WTC11 (cell line): ENCODE data around the gene ARHGAP10. TPM values are rescaled to one million over a fixed set of nuclear protein-coding genes. Genes with fewer than 3 reads are reported as not detected.

ENCODE experiments used
- ATAC-seq: fragments of 200-7000 bp; cut with Tn5 transposase; 2 replicates; pipeline ENCODE4 v1.10.0; 2021; ENCODE audit warnings: mild to moderate bottlenecking, moderate library complexity
- CTCF ChIA-PET: fragments of 300-600 bp; sonication (Branson Sonifier 250); formaldehyde crosslinking; loops from one replicate; lab custom pipeline; 2021; ENCODE audit warnings: antibody characterized with exemption; lab: Charles Lee
- POLR2A ChIA-PET: fragments of 350-600 bp; sonication (Branson Sonifier 250); formaldehyde crosslinking; loops from one replicate; lab custom pipeline; 2021; ENCODE audit warnings: antibody characterized with exemption; lab: Charles Lee
- DNase-seq: peaks from one replicate; pipeline ENCODE4 v3.0.0; 2021; ENCODE audit warnings: low spot score
- H3K27ac Mint-ChIP-seq: 2 replicates; pipeline ENCODE4 v1.8.0; 2021; ENCODE audit warnings: mixed read lengths
- H3K27me3 Mint-ChIP-seq: 2 replicates; pipeline ENCODE4 v1.8.0; 2021; ENCODE audit warnings: low read depth, mild to moderate bottlenecking, moderate library complexity, mixed read lengths
- H3K36me3 Mint-ChIP-seq: 2 replicates; pipeline ENCODE4 v1.8.0; 2021; ENCODE audit warnings: mixed read lengths
- H3K4me1 Mint-ChIP-seq: 2 replicates; pipeline ENCODE4 v1.8.0; 2022; ENCODE audit warnings: mixed read lengths
- H3K4me3 Mint-ChIP-seq: 2 replicates; pipeline ENCODE4 v1.8.0; 2021; ENCODE audit warnings: mild to moderate bottlenecking, moderate library complexity, mixed read lengths
- H3K9me3 Mint-ChIP-seq: 2 replicates; pipeline ENCODE4 v1.8.0; 2021; ENCODE audit warnings: mixed read lengths
- CBFB ChIP-seq: sonication (generic); formaldehyde crosslinking; IDR thresholded peaks from 2 replicates; pipeline ENCODE4 v1.8.1; 2022; ENCODE audit warnings: mild to moderate bottlenecking, low read depth, missing genetic modification reagents
- CREM ChIP-seq: sonication (generic); formaldehyde crosslinking; IDR thresholded peaks from 2 replicates; pipeline ENCODE4 v1.8.1; 2022; ENCODE audit warnings: mild to moderate bottlenecking, missing genetic modification reagents, moderate library complexity
- IRF2 ChIP-seq: sonication (generic); formaldehyde crosslinking; IDR thresholded peaks from 2 replicates; pipeline ENCODE4 v1.8.0; 2022; ENCODE audit warnings: low read depth, missing genetic modification reagents, borderline replicate concordance
- NFE2L1 ChIP-seq: sonication (generic); formaldehyde crosslinking; IDR thresholded peaks from 2 replicates; pipeline ENCODE4 v1.8.1; 2023; ENCODE audit warnings: missing genetic modification reagents
- NFYB ChIP-seq: sonication (generic); formaldehyde crosslinking; conservative IDR thresholded peaks from 2 replicates; pipeline ENCODE4 v1.8.0; 2022; ENCODE audit warnings: low read depth, missing genetic modification reagents
- NR3C1 ChIP-seq: sonication (generic); formaldehyde crosslinking; conservative IDR thresholded peaks from 2 replicates; pipeline ENCODE4 v1.8.1; 2023; ENCODE audit warnings: low read depth, mild to moderate bottlenecking, missing genetic modification reagents
- ZNF138 ChIP-seq: sonication (generic); formaldehyde crosslinking; conservative IDR thresholded peaks from 2 replicates; pipeline ENCODE4 v1.8.1; 2022; ENCODE audit warnings: mild to moderate bottlenecking, moderate library complexity, missing genetic modification reagents
- ZNF263 ChIP-seq: sonication (generic); formaldehyde crosslinking; IDR thresholded peaks from 2 replicates; pipeline ENCODE4 v1.8.1; 2022; ENCODE audit warnings: low read depth, mild to moderate bottlenecking, moderate library complexity, missing genetic modification reagents
- total RNA-seq: library from RNA; stranded (reverse); gene quantifications from 3 replicates; pipeline ENCODE4 v1.2.3, GENCODE V29; 2021
- TF ChIP-seq, protein P1 (sequence below): sonication (generic); formaldehyde crosslinking; IDR thresholded peaks from 2 replicates; pipeline ENCODE4 v1.8.0; 2023; ENCODE audit warnings: mild to moderate bottlenecking, missing genetic modification reagents
- TF ChIP-seq, protein P2 (sequence below): sonication (generic); formaldehyde crosslinking; IDR thresholded peaks from 2 replicates; pipeline ENCODE4 v1.8.1; 2023; ENCODE audit warnings: mild to moderate bottlenecking, missing genetic modification reagents
- TF ChIP-seq, protein P3 (sequence below): sonication (generic); formaldehyde crosslinking; IDR thresholded peaks from 2 replicates; pipeline ENCODE4 v1.8.1; 2022; ENCODE audit warnings: missing genetic modification reagents, borderline replicate concordance
- TF ChIP-seq, protein P4 (sequence below): fragments of 250-450 bp; sonication (Bioruptor Pico); IDR thresholded peaks from 2 replicates; pipeline ENCODE4 v1.9.0; 2021; ENCODE audit warnings: mild to moderate bottlenecking
- TF ChIP-seq, protein P5 (sequence below): sonication (generic); formaldehyde crosslinking; IDR thresholded peaks from 2 replicates; pipeline ENCODE4 v1.8.0; 2023; ENCODE audit warnings: missing genetic modification reagents, mild to moderate bottlenecking, borderline replicate concordance
- TF ChIP-seq, protein P6 (sequence below): sonication (generic); formaldehyde crosslinking; conservative IDR thresholded peaks from 2 replicates; pipeline ENCODE4 v1.8.1; 2023; ENCODE audit warnings: mild to moderate bottlenecking, low read depth, missing genetic modification reagents, moderate library complexity

Gene ARHGAP10
- total RNA-seq, 1 experiment from 2014 or later: 9.6 TPM

DNA sequence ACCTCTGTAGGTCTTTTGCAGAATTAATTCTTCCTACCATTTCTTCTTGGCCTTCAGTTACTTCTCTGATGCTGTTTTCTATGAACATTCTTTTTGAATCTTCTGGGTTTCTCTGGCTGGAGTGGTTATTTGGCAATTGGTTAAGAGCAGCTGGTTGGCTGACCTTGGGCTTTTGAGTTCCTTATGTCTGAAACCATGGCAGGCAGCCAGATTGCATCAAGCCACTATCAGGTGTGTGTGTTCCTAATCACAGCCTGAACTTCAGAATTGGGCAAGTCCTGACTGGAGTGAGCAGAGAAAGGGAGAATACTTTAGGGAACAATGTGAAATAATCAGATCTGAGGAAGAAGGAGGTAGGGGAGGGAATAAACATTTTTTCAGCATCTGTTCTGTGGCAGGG lies 90.2 kb downstream of the ARHGAP10 start (continued):
- TF ChIP-seq, protein P1, sequence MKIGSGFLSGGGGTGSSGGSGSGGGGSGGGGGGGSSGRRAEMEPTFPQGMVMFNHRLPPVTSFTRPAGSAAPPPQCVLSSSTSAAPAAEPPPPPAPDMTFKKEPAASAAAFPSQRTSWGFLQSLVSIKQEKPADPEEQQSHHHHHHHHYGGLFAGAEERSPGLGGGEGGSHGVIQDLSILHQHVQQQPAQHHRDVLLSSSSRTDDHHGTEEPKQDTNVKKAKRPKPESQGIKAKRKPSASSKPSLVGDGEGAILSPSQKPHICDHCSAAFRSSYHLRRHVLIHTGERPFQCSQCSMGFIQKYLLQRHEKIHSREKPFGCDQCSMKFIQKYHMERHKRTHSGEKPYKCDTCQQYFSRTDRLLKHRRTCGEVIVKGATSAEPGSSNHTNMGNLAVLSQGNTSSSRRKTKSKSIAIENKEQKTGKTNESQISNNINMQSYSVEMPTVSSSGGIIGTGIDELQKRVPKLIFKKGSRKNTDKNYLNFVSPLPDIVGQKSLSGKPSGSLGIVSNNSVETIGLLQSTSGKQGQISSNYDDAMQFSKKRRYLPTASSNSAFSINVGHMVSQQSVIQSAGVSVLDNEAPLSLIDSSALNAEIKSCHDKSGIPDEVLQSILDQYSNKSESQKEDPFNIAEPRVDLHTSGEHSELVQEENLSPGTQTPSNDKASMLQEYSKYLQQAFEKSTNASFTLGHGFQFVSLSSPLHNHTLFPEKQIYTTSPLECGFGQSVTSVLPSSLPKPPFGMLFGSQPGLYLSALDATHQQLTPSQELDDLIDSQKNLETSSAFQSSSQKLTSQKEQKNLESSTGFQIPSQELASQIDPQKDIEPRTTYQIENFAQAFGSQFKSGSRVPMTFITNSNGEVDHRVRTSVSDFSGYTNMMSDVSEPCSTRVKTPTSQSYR (CRISPR knock-in tag): no peak
- TF ChIP-seq CBFB: no peak
- TF ChIP-seq, protein P2, sequence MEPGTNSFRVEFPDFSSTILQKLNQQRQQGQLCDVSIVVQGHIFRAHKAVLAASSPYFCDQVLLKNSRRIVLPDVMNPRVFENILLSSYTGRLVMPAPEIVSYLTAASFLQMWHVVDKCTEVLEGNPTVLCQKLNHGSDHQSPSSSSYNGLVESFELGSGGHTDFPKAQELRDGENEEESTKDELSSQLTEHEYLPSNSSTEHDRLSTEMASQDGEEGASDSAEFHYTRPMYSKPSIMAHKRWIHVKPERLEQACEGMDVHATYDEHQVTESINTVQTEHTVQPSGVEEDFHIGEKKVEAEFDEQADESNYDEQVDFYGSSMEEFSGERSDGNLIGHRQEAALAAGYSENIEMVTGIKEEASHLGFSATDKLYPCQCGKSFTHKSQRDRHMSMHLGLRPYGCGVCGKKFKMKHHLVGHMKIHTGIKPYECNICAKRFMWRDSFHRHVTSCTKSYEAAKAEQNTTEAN (CRISPR knock-in tag): no peak
- TF ChIP-seq CREM (CRISPR knock-in tag): no peak

DNA sequence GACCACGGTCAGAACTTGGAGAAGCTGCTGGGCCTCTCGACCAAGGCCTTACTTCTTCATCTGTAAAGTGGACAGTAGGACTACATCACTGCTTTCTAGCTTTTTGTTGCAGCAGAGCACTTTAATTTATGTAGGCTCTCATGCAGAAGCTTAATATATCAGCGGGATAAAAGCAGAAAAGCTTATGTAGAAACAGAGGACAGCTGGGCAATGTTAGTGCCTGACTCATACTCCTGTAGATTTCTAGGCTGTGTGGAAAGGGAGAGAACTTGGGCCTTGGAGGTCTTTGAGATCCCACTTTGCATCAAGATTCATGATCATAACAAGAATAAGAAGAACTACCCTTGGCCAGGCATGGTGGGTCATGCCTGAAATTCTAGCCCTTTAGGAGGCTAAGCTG lies 91.2 kb downstream of the ARHGAP10 start:
- ATAC-seq (no peak), DNase-seq (no peak)
- ChIA-PET POLR2A (no interaction called here), CTCF (interaction anchor here (1.0 to 2.5 kb wide), 3 partner anchors 20 to 144 kb away, joined by 3 to 7 read pairs (median 5); no protein-coding TSS in a partner anchor)
- no peak overlapping the region for H3K4me3 Mint-ChIP-seq
- H3K4me1 Mint-ChIP-seq: no peaks in the 10 kb centered on the region
- no peaks in the 10 kb centered on the region for H3K36me3 Mint-ChIP-seq
- no peaks in the 10 kb centered on the region for H3K9me3 Mint-ChIP-seq
- no peak overlapping the region for H3K27ac Mint-ChIP-seq
- TF ChIP-seq, protein P2 (CRISPR knock-in tag): no peak
- TF ChIP-seq, protein P3, sequence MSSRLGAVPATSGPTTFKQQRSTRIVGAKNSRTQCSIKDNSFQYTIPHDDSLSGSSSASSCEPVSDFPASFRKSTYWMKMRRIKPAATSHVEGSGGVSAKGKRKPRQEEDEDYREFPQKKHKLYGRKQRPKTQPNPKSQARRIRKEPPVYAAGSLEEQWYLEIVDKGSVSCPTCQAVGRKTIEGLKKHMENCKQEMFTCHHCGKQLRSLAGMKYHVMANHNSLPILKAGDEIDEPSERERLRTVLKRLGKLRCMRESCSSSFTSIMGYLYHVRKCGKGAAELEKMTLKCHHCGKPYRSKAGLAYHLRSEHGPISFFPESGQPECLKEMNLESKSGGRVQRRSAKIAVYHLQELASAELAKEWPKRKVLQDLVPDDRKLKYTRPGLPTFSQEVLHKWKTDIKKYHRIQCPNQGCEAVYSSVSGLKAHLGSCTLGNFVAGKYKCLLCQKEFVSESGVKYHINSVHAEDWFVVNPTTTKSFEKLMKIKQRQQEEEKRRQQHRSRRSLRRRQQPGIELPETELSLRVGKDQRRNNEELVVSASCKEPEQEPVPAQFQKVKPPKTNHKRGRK: no peak
- H3K27me3 Mint-ChIP-seq: no peaks in the 10 kb centered on the region

DNA sequence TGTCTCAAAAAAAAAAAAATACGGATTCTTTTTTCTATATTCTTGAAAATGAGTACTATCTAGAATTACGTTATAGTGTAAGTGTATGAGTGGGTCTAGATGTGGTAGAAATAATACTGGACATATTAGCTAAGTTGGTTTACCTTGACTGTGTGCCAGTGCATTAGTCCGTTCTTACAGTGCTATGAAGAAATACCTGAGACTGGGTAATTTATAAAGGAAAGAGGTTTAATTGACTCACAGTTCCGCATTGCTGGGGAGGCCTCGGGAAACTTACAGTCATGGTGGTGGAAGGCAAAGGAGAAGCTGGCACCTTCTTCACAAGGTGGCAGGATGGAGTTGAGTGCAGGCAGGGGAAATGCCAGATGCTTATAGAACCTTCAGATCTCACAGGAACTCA lies 92.4 kb downstream of the ARHGAP10 start:
- no peak for ATAC-seq

More for the DNA sequence above, 92.4 kb downstream of the ARHGAP10 start:
- Mint-ChIP-seq H3K4me3 (no peak overlapping the region), H3K36me3 (no peaks in the 10 kb centered on the region), H3K4me1 (no peaks in the 10 kb centered on the region), H3K27ac (no peak overlapping the region), H3K9me3 (no peaks in the 10 kb centered on the region), H3K27me3 (no peaks in the 10 kb centered on the region)
- DNase-seq: no peak
- CTCF ChIA-PET: interaction anchor here (2.5 kb wide), 1 partner anchor 18 kb away, joined by 7 read pairs; no protein-coding TSS in a partner anchor
- TF ChIP-seq ZNF263 (CRISPR knock-in tag) (no peak), IRF2 (CRISPR knock-in tag) (no peak), NFYB (CRISPR knock-in tag) (no peak), NR3C1 (CRISPR knock-in tag) (no peak), ZNF138 (no peak), NFE2L1 (CRISPR knock-in tag) (no peak)
- TF ChIP-seq, protein P4, sequence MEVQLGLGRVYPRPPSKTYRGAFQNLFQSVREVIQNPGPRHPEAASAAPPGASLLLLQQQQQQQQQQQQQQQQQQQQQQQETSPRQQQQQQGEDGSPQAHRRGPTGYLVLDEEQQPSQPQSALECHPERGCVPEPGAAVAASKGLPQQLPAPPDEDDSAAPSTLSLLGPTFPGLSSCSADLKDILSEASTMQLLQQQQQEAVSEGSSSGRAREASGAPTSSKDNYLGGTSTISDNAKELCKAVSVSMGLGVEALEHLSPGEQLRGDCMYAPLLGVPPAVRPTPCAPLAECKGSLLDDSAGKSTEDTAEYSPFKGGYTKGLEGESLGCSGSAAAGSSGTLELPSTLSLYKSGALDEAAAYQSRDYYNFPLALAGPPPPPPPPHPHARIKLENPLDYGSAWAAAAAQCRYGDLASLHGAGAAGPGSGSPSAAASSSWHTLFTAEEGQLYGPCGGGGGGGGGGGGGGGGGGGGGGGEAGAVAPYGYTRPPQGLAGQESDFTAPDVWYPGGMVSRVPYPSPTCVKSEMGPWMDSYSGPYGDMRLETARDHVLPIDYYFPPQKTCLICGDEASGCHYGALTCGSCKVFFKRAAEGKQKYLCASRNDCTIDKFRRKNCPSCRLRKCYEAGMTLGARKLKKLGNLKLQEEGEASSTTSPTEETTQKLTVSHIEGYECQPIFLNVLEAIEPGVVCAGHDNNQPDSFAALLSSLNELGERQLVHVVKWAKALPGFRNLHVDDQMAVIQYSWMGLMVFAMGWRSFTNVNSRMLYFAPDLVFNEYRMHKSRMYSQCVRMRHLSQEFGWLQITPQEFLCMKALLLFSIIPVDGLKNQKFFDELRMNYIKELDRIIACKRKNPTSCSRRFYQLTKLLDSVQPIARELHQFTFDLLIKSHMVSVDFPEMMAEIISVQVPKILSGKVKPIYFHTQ: no peak
- TF ChIP-seq, protein P5, sequence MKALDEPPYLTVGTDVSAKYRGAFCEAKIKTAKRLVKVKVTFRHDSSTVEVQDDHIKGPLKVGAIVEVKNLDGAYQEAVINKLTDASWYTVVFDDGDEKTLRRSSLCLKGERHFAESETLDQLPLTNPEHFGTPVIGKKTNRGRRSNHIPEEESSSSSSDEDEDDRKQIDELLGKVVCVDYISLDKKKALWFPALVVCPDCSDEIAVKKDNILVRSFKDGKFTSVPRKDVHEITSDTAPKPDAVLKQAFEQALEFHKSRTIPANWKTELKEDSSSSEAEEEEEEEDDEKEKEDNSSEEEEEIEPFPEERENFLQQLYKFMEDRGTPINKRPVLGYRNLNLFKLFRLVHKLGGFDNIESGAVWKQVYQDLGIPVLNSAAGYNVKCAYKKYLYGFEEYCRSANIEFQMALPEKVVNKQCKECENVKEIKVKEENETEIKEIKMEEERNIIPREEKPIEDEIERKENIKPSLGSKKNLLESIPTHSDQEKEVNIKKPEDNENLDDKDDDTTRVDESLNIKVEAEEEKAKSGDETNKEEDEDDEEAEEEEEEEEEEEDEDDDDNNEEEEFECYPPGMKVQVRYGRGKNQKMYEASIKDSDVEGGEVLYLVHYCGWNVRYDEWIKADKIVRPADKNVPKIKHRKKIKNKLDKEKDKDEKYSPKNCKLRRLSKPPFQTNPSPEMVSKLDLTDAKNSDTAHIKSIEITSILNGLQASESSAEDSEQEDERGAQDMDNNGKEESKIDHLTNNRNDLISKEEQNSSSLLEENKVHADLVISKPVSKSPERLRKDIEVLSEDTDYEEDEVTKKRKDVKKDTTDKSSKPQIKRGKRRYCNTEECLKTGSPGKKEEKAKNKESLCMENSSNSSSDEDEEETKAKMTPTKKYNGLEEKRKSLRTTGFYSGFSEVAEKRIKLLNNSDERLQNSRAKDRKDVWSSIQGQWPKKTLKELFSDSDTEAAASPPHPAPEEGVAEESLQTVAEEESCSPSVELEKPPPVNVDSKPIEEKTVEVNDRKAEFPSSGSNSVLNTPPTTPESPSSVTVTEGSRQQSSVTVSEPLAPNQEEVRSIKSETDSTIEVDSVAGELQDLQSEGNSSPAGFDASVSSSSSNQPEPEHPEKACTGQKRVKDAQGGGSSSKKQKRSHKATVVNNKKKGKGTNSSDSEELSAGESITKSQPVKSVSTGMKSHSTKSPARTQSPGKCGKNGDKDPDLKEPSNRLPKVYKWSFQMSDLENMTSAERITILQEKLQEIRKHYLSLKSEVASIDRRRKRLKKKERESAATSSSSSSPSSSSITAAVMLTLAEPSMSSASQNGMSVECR (CRISPR knock-in tag): no peak
- TF ChIP-seq, protein P6, sequence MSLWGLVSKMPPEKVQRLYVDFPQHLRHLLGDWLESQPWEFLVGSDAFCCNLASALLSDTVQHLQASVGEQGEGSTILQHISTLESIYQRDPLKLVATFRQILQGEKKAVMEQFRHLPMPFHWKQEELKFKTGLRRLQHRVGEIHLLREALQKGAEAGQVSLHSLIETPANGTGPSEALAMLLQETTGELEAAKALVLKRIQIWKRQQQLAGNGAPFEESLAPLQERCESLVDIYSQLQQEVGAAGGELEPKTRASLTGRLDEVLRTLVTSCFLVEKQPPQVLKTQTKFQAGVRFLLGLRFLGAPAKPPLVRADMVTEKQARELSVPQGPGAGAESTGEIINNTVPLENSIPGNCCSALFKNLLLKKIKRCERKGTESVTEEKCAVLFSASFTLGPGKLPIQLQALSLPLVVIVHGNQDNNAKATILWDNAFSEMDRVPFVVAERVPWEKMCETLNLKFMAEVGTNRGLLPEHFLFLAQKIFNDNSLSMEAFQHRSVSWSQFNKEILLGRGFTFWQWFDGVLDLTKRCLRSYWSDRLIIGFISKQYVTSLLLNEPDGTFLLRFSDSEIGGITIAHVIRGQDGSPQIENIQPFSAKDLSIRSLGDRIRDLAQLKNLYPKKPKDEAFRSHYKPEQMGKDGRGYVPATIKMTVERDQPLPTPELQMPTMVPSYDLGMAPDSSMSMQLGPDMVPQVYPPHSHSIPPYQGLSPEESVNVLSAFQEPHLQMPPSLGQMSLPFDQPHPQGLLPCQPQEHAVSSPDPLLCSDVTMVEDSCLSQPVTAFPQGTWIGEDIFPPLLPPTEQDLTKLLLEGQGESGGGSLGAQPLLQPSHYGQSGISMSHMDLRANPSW (CRISPR knock-in tag): no peak
- POLR2A ChIA-PET: no interaction called here
